WI38 (cell line): Measurements from ENCODE around the gene ZNF641.
"Not testable (repeated sequence)": the region's sequence is repeated elsewhere in the genome, so short reads cannot be mapped to it uniquely, and the experiment has no call there.

ENCODE experiments used
- H3K4me3 ChIP-seq: 2 replicates; pipeline ENCODE4 v1.5.1; 2011; ENCODE audit warnings: low read depth, mild to moderate bottlenecking, control low read depth, low read length
- TF ChIP-seq, protein P1 (sequence below): IDR thresholded peaks from 2 replicates; pipeline ENCODE4 v1.5.1; 2012; ENCODE audit warnings: low read depth, mild to moderate bottlenecking, control low read depth, low read length

The ZNF641 gene

DNA sequence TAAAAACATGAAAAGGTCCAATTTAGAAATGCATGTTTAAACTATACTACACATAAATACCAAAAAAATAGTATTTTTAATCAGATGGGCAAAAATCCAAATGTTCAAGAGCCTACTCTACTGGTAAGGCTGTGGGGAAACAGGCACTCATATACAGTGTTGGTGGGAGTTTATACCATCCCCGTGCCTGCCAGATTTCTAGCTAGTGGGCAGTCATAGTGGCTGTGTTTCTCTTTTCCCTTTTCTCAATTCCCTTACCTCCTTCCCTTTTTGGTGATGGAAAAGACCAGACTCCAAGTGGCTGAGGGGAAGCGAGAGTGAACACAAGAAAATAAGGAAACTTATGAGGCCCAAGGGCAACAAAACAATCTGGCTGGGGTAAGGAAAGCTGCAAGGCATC, 14.7 kb downstream of the ZNF641 start:
- TF ChIP-seq, protein P1, sequence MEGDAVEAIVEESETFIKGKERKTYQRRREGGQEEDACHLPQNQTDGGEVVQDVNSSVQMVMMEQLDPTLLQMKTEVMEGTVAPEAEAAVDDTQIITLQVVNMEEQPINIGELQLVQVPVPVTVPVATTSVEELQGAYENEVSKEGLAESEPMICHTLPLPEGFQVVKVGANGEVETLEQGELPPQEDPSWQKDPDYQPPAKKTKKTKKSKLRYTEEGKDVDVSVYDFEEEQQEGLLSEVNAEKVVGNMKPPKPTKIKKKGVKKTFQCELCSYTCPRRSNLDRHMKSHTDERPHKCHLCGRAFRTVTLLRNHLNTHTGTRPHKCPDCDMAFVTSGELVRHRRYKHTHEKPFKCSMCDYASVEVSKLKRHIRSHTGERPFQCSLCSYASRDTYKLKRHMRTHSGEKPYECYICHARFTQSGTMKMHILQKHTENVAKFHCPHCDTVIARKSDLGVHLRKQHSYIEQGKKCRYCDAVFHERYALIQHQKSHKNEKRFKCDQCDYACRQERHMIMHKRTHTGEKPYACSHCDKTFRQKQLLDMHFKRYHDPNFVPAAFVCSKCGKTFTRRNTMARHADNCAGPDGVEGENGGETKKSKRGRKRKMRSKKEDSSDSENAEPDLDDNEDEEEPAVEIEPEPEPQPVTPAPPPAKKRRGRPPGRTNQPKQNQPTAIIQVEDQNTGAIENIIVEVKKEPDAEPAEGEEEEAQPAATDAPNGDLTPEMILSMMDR: no peak
- no peak overlapping the region for H3K4me3 ChIP-seq

DNA sequence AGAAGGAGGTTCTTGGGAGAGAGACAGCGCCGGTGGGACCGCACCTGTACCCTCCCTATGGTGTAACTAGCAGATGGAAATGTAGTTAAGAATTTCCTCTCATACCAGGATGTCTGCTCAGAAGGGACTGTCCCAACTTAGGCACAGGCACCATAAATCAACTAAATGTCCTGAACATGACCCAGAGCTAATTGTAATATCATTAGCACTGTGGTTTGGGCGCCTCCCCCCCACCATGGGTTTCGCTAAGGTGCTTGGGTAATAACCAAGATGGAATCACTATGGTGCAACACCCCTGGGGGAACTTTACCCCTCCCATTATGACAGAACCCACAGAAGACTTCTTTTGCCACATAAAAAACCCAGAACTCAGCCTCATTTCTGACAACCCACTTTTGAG, 15.9 kb downstream of the ZNF641 start:
- TF ChIP-seq, protein P1: no peak
- no peak overlapping the region for H3K4me3 ChIP-seq

DNA sequence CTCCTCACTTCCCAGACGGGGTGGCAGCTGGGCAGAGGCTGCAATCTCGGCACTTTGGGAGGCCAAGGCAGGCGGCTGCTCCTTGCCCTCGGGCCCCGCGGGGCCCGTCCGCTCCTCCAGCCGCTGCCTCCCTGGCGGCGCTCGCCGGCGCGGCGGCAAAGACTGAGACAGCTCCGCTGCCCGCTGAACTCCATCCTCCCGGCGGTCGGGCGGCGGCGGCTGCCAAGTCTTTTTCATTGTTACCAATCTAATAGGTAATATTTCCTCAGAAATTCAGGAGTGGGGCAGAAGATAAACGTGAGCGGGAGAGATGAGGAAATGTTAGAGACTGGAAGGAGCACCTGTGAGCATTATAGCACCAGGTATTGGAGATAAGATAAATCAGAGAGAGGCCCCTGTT, 17.0 kb downstream of the ZNF641 start:
- H3K4me3 ChIP-seq: not testable (repeated sequence)

DNA sequence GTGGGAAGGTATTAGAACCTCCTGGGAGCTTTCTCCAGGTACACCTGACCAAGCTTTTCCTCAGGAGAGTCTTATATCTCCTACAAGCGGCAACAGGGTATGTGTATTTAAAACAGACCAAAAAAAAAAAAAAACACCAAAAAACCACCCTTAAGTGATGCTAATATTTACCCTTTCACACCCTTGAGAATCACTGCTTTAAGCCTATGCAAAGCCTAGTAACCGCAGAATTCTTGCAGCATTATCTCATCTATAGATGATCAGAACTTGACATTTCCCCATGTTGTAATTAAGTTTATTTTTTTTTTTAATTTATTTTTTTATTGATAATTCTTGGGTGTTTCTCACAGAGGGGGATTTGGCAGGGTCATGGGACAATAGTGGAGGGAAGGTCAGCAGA, 19.3 kb downstream of the ZNF641 start:
- H3K4me3 ChIP-seq: no peak overlapping the region
- TF ChIP-seq, protein P1: no peak

DNA sequence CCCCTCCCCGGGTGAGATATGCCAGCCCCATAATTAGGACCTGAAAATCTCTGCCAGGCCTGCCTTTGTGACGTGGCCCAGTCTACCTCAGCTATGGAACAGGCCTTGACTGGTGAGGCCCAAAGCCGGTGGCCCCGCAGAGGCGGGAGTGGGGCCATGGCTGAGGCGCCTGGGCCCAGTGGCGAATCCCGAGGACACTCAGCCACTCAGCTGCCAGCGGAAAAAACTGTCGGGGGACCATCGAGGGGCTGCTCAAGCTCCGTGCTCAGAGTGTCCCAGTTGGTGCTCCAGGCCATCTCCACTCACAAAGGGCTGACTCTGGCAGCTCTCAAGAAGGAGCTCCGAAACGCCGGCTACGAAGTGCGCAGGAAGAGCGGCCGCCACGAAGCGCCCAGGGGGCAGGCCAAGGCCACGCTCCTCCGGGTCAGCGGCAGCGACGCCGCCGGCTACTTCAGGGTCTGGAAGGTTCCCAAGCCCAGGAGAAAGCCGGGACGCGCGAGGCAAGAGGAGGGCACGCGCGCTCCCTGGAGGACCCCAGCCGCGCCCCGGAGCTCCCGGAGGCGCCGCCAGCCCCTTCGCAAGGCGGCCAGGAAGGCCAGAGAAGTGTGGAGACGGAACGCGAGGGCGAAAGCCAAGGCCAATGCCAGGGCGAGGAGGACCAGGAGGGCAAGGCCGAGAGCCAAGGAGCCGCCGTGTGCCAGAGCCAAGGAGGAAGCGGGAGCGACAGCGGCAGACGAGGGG, 21.4 kb downstream of the ZNF641 start:
- TF ChIP-seq, protein P1: no peak
- no peak overlapping the region for H3K4me3 ChIP-seq

DNA sequence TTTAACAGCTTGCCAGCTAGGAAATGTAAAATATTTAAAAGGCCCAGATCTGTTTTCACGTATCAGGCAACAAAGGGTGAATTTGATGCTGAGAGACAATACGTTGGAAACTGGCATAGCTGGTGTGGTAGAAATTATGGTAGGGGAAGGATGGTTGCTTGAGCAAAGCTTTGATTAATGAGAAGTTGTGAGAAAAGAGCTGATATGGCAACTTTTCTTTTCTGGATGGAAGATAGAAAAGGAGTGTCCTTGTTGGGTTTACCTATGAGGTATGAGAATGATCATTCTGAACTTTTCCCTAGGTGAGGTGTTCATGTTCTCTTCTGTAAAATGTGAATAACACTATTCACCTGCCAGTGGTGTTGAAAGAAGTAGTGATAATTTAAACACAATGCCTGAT, 34.2 kb downstream of the ZNF641 start:
- TF ChIP-seq, protein P1: no peak
- H3K4me3 ChIP-seq: no peak overlapping the region

DNA sequence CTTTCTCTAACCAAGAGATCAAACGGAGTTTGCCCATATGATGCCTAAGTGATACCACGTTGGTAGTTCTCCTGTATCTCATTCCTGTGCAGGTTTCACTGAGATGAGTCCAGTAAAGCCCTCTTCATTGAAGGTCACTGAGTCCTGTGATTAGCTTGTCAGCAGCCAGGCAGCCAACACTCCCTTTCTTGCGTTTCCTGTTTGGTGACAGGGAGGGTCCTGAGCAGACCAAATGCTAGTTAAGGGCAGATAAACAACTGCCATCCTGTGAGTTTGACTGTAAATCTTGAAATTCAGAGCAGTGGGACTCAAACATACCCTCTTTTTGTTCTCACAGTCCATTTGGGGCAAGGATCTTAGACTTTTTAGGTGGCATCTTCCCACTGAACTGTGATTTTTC, 39.4 kb downstream of the ZNF641 start:
- TF ChIP-seq, protein P1: no peak

DNA sequence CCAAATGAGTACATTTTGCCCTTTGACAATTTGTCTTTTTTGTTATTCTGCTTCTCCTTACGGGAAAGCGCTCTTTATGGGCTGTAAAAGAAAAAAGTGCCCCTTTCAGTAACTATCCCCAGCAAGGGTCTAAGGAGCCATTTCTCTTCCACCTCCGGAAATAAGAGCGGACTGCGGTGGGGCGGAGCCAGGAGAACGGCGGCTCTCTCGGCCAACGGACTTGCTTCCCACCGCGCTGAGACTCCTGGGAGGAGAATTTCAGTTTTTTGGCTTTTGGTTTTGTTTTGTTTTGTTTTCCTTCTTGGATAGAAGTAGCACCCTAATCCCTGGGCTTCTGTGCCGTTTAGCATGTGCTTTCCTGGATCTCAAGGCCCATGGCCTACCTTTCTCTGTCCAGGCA, 43.5 kb downstream of the ZNF641 start:
- TF ChIP-seq, protein P1: no peak
- no peak overlapping the region for H3K4me3 ChIP-seq

More for the DNA sequence above, 39.4 kb downstream of the ZNF641 start:
- no peak overlapping the region for H3K4me3 ChIP-seq
